Smooth muscle cell (in vitro differentiated cells): ENCODE results near the gene KLRB1. TPM values are rescaled to one million over a fixed set of nuclear protein-coding genes. Genes with fewer than 3 reads are reported as not detected.
"Not testable (repeated sequence)": the region's sequence is repeated elsewhere in the genome, so short reads cannot be mapped to it uniquely, and the experiment has no call there.

Experiments
- DNase-seq: peaks from one replicate; lab custom pipeline; 2025; ENCODE audit not compliant: unreplicated experiment; lab: John Stamatoyannopoulos, UW
- H2AFZ ChIP-seq: fragments of 200-600 bp; sonication (generic); 2 replicates; pipeline ENCODE4 v1.6.0; 2016; ENCODE audit warnings: antibody characterized with exemption, low read depth, mild to moderate bottlenecking
- H3F3A ChIP-seq: fragments of 200-600 bp; sonication (generic); 2 replicates; pipeline ENCODE4 v1.6.0; 2017; ENCODE audit warnings: antibody characterized with exemption, low read depth
- H3K27ac ChIP-seq: fragments of 200-600 bp; sonication (generic); 2 replicates; pipeline ENCODE4 v1.5.1; 2016; ENCODE audit warnings: low read depth, mild to moderate bottlenecking
- H3K27me3 ChIP-seq: fragments of 200-600 bp; sonication (generic); 2 replicates; pipeline ENCODE4 v1.6.1; 2016; ENCODE audit warnings: low read depth, mild to moderate bottlenecking
- H3K36me3 ChIP-seq: fragments of 200-600 bp; sonication (generic); 2 replicates; pipeline ENCODE4 v1.5.1; 2016; ENCODE audit warnings: low read depth
- H3K4me1 ChIP-seq: fragments of 200-600 bp; sonication (generic); 2 replicates; pipeline ENCODE4 v1.5.1; 2016; ENCODE audit warnings: low read depth
- H3K4me2 ChIP-seq: fragments of 200-600 bp; sonication (generic); 2 replicates; pipeline ENCODE4 v1.6.0; 2016; ENCODE audit warnings: mild to moderate bottlenecking
- H3K4me3 ChIP-seq: fragments of 200-600 bp; sonication (generic); 2 replicates; pipeline ENCODE4 v1.5.1; 2016; ENCODE audit warnings: mild to moderate bottlenecking
- H3K79me2 ChIP-seq: fragments of 200-600 bp; sonication (generic); 2 replicates; pipeline ENCODE4 v1.6.0; 2016; ENCODE audit warnings: low read depth, mild to moderate bottlenecking
- H3K9ac ChIP-seq: fragments of 200-600 bp; sonication (generic); 2 replicates; pipeline ENCODE4 v1.6.0; 2016; ENCODE audit warnings: low read depth
- H3K9me3 ChIP-seq: fragments of 200-600 bp; sonication (generic); replicated peaks from 2 replicates; pipeline ENCODE4 v1.5.1; 2016; ENCODE audit warnings: low read depth
- H4K20me1 ChIP-seq: fragments of 200-600 bp; sonication (generic); 2 replicates; pipeline ENCODE4 v1.6.0; 2016; ENCODE audit warnings: low read depth
- WGBS: methylation state at CpG from one replicate; pipeline ENCODE4 v1.1.7; 2016; ENCODE audit warnings: low lambda C conversion rate; 5-methylcytosine and 5-hydroxymethylcytosine counted together
- polyA plus RNA-seq: library from polyadenylated mRNA; unstranded; fragments of >200 nt; fragmentation: Nextera tagmentation; extraction: Ambion mirVana; gene quantifications from 2 replicates; pipeline ENCODE4 v1.2.1, GENCODE V29; 2016
- total RNA-seq: library from RNA; depleted of rRNA; stranded (reverse); fragments of >200 nt; gene quantifications from 2 replicates; pipeline ENCODE4 v1.2.3, GENCODE V29; 2014
- TF ChIP-seq, protein P1 (sequence below): fragments of 200-600 bp; sonication (generic); IDR thresholded peaks from 2 replicates; pipeline ENCODE4 v1.5.1; 2017; ENCODE audit warnings: borderline replicate concordance, mild to moderate bottlenecking, antibody characterized with exemption; ENCODE audit not compliant: insufficient read depth, poor library complexity, severe bottlenecking

Gene KLRB1
- total and polyA plus RNA-seq, 2 experiments from 2014 or later, result not detected

DNA sequence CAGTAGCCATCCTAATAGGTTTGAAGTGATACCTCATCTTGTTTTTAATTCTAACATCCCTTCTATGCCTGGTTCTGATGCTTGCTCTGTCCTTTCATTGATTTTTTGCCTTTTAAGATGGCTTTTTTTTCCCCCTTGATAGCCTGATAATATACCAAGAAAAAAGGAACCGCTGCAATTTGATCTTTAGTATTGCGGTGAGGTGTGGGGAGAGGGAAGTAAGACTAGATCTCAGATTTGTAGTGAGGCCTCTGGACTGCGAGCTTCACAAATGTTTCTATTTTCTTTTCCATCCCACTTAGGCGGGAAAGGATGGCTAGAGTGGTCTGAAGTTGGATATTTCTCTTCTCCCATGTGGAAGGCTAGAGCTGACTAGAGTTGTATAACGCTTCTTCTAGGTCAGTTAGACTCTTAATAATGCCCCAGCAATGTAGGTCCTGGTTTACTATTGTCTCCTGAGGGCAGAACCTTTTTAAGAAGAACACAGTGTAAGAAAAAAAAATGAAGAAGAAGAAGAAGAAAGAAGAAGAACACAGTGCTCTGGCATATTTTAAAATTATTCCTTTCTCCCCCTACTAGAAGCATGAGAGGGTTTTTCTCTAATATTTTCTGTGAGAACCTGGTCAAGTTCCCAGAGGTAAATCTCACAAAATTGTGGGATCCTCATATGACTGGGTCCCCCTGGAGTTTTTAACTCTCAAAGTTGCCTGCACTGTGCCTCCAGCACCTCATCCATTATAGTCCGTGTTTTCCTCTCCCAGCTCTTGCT lies 11.9 kb upstream of the KLRB1 start:
- 90% methylated on average over 6 of the region's 6 CpGs for WGBS
- no peak for DNase-seq
- H4K20me1 ChIP-seq, result no peaks in the 10 kb centered on the region
- no peaks in the 10 kb centered on the region for H3F3A ChIP-seq
- H3K27ac ChIP-seq, result no peak overlapping the region
- no peak overlapping the region for H3K4me2 ChIP-seq
- H3K79me2 ChIP-seq, result no peaks in the 10 kb centered on the region
- H3K4me3 ChIP-seq, result no peak overlapping the region
- TF ChIP-seq, protein P1, sequence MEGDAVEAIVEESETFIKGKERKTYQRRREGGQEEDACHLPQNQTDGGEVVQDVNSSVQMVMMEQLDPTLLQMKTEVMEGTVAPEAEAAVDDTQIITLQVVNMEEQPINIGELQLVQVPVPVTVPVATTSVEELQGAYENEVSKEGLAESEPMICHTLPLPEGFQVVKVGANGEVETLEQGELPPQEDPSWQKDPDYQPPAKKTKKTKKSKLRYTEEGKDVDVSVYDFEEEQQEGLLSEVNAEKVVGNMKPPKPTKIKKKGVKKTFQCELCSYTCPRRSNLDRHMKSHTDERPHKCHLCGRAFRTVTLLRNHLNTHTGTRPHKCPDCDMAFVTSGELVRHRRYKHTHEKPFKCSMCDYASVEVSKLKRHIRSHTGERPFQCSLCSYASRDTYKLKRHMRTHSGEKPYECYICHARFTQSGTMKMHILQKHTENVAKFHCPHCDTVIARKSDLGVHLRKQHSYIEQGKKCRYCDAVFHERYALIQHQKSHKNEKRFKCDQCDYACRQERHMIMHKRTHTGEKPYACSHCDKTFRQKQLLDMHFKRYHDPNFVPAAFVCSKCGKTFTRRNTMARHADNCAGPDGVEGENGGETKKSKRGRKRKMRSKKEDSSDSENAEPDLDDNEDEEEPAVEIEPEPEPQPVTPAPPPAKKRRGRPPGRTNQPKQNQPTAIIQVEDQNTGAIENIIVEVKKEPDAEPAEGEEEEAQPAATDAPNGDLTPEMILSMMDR, result no peak
- H3K4me1 ChIP-seq, result no peaks in the 10 kb centered on the region
- H3K36me3 ChIP-seq, result no peaks in the 10 kb centered on the region
- no peaks in the 10 kb centered on the region for H3K27me3 ChIP-seq
- no peak overlapping the region for H3K9ac ChIP-seq
- no peak overlapping the region for H2AFZ ChIP-seq
- no peaks in the 10 kb centered on the region for H3K9me3 ChIP-seq

DNA sequence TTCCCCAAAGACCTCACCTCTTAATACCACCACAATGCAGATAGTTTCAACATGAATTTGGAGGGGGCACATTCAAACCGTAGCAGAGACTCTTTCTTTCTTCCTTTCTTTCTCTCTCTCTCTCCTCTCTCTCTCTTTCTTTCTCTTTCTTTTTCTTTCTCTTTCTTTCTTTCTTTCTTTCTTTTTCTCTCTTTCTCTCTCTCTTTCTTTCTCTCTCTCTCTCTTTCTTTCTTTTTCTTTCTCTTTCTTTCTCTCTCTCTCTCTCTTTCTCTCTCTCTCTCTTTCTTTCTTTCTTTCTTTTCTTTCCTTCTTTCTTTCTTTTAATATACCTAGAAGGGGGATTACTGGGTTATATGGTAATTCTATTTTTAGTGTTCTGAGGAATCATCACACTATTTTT lies 11.2 kb upstream of the KLRB1 start:
- H4K20me1 ChIP-seq, H3K4me3 ChIP-seq, H3F3A ChIP-seq, H3K27me3 ChIP-seq, DNase-seq, H3K27ac ChIP-seq, H3K4me1 ChIP-seq, H3K9ac ChIP-seq, H2AFZ ChIP-seq, H3K4me2 ChIP-seq, H3K9me3 ChIP-seq, H3K79me2 ChIP-seq, H3K36me3 ChIP-seq: not testable (repeated sequence)
- 92% methylated on average over 1 of the region's 1 CpG for whole genome bisulfite sequencing

DNA sequence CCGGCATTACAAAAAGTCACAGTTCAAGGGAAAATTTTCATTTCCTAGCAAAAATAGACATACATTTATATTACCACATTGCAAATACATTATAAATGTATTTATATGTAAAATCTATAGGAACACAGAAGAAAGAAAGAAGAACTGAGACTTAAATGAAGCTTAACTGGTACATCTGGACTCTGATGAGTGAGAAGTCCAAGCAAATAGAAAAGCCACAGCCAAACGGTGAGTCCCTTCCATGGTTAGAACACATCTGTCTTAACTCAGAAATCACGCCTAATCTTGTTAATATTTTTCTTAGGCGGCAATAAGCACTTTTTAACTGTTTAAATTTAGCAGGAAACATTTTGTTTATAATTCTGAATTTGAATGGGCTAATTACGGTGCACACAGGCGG lies 9.4 kb upstream of the KLRB1 start:
- Histone ChIP-seq H3K27me3 (no peaks in the 10 kb centered on the region), H3K9me3 (no peaks in the 10 kb centered on the region), H3K4me1 (no peaks in the 10 kb centered on the region), H2AFZ (no peak overlapping the region), H3F3A (no peaks in the 10 kb centered on the region), H3K9ac (no peak overlapping the region), H3K27ac (no peak overlapping the region), H4K20me1 (no peaks in the 10 kb centered on the region), H3K36me3 (no peaks in the 10 kb centered on the region), H3K4me3 (no peak overlapping the region), H3K4me2 (no peak overlapping the region), H3K79me2 (no peaks in the 10 kb centered on the region)
- 87% methylated on average over 6 of the region's 6 CpGs for WGBS
- TF ChIP-seq, protein P1, result no peak
- no peak for DNase-seq

DNA sequence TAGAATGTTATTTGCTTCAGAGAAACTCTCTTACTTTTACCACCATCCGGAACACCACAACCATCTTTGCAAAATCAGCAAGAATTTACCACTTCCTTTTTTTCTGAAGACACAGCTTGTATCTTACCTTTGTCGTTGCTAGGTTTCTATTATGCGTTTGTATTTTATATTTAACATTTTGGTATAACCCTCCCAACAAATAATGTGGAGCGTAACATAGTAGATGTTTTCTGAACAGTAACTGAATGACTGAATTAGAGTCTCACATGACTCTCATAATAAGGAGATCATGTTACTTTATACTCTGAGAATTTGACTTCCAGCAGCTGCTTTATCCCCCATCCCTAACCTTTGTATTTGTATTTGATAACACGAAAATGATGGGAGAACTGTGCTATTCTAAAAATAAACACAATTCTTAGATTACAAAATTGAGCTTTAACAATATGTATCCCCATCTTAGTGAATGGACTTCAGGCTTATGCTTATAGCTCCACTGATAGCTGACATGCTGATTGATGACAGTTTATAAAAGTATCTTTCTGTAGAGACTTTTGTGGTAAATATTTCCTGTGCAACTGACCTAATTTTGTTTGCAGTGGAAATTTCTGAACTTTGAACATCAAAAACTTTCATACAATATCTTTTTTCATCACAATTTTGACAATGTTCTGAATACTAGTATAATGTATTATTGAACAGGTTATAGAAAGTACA lies 7.9 kb upstream of the KLRB1 start:
- no peaks in the 10 kb centered on the region for H3F3A ChIP-seq
- WGBS, result 83% methylated on average over 5 of the region's 5 CpGs
- H2AFZ ChIP-seq, result no peak overlapping the region
- no peak overlapping the region for H3K4me2 ChIP-seq
- H3K27ac ChIP-seq, result no peak overlapping the region
- H3K4me3 ChIP-seq, result no peak overlapping the region
- TF ChIP-seq, protein P1, result no peak
- H3K79me2 ChIP-seq, result no peaks in the 10 kb centered on the region
- no peaks in the 10 kb centered on the region for H3K4me1 ChIP-seq
- H4K20me1 ChIP-seq, result no peaks in the 10 kb centered on the region
- H3K9ac ChIP-seq, result no peak overlapping the region
- H3K36me3 ChIP-seq, result no peaks in the 10 kb centered on the region
- H3K9me3 ChIP-seq, result no peaks in the 10 kb centered on the region
- H3K27me3 ChIP-seq, result no peaks in the 10 kb centered on the region
- DNase-seq, result no peak

DNA sequence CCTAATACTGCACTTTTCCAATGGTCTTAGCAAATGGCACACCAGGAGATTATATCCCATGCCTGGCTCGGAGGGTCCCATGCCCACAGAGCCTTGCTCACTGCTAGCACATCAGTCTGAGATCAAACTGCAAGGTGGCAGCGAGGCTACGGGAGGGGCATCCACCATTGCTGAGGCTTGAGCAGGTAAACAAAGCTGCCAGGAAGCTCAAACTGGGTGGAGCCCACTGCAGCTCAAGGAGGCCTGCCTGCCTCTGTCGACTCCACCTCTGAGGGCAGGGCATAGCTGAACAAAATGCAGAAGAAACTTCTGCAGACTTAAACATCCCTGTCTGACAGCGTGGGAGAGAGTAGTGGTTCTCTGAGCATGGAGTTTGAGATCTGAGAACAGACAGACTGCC lies 2.9 kb upstream of the KLRB1 start:
- WGBS, result 91% methylated on average over 5 of the region's 5 CpGs
- DNase-seq, H3K4me3 ChIP-seq, H3K9me3 ChIP-seq, H3K36me3 ChIP-seq, H4K20me1 ChIP-seq, H3K4me1 ChIP-seq, H3F3A ChIP-seq, H3K27me3 ChIP-seq, H3K4me2 ChIP-seq, H3K9ac ChIP-seq, H3K79me2 ChIP-seq, H3K27ac ChIP-seq, H2AFZ ChIP-seq: not testable (repeated sequence)
